ENCODE measurements around the gene GATAD2A.

GATAD2A gene

GRCh38 chr19:19499272-19499995, 94.0 kb downstream of the GATAD2A start:
- Histone ChIP-seq H2AFZ (ENCODE audit: low read depth, low read length) (no peak overlapping the region), H3K14ac (ENCODE audit: low read length in 2 of 2) (no peak overlapping the region), H2AK5ac (ENCODE audit: low read length, severe bottlenecking) (no peak overlapping the region), H3K23ac (ENCODE audit: low read length in 2 of 2) (no peak overlapping the region), H2BK120ac (ENCODE audit: low read depth, low read length) (no peak overlapping the region), H3K4me3 (ENCODE audit: insufficient read depth in 1 of 2, low read depth in 1 of 2, low read length in 2 of 2) (no peak overlapping the region), H3K27ac (ENCODE audit: low read length, poor library complexity, severe bottlenecking) (no peak overlapping the region), H2BK12ac (ENCODE audit: low read length in 2 of 2) (no peak overlapping the region), H3K79me1 (replicated peaks; ENCODE audit: low read length, poor library complexity, severe bottlenecking) (peaks cover 66% of the 10 kb centered on the region), H3K18ac (ENCODE audit: low read depth in 1 of 2, low read length in 2 of 2) (no peak overlapping the region), H3K9ac (ENCODE audit: low read length) (no peak overlapping the region), H3K4ac (ENCODE audit: low read depth in 1 of 2, low read length in 2 of 2) (no peak overlapping the region), H3K9me3 (ENCODE audit: control insufficient read depth, low read length) (no peaks in the 10 kb centered on the region), H3K4me1 (ENCODE audit: control insufficient read depth, insufficient read depth, low read depth, low read length) (no peaks in the 10 kb centered on the region), H3K27me3 (ENCODE audit: control insufficient read depth in 1 of 2, insufficient read depth in 1 of 2, low read length in 2 of 2) (no peaks in the 10 kb centered on the region), H2BK15ac (ENCODE audit: low read depth, poor library complexity, severe bottlenecking) (no peak overlapping the region), H2BK5ac (ENCODE audit: low read depth, low read length, poor library complexity, severe bottlenecking) (no peak overlapping the region), H4K91ac (ENCODE audit: low read length) (no peak overlapping the region), H3K4me2 (ENCODE audit: low read length, poor library complexity, severe bottlenecking) (no peak overlapping the region), H4K8ac (ENCODE audit: low read length) (no peak overlapping the region), H3K36me3 (ENCODE audit: control insufficient read depth in 1 of 2, insufficient read depth in 2 of 2, low read depth in 1 of 2, low read length in 2 of 2) (peaks cover 93 to 94% of the 10 kb centered on the region in 2 experiments)
- whole genome bisulfite sequencing: 96% methylated on average over 18 of the region's 18 CpGs
- DNase-seq: no peak

GRCh38 chr19:19500975-19501644, 95.6 kb downstream of the GATAD2A start:
- no peak overlapping the region for H3K9ac ChIP-seq (ENCODE audit: low read length)
- no peak overlapping the region for H2BK15ac ChIP-seq (ENCODE audit: low read depth, poor library complexity, severe bottlenecking)
- H3K9me3 ChIP-seq (ENCODE audit: control insufficient read depth, low read length): no peaks in the 10 kb centered on the region
- H4K8ac ChIP-seq (ENCODE audit: low read length): no peak overlapping the region
- H2AK5ac ChIP-seq (ENCODE audit: low read length, severe bottlenecking): no peak overlapping the region
- H4K91ac ChIP-seq (ENCODE audit: low read length): no peak overlapping the region
- no peak overlapping the region for H2BK12ac ChIP-seq (ENCODE audit: low read length in 2 of 2)
- peaks cover 65% of the 10 kb centered on the region for H3K79me1 ChIP-seq (replicated peaks; ENCODE audit: low read length, poor library complexity, severe bottlenecking)
- H3K4me2 ChIP-seq (ENCODE audit: low read length, poor library complexity, severe bottlenecking): no peak overlapping the region
- DNase-seq: no peak
- no peak overlapping the region for H3K23ac ChIP-seq (ENCODE audit: low read length in 2 of 2)
- H3K14ac ChIP-seq (ENCODE audit: low read length in 2 of 2): no peak overlapping the region
- 93% methylated on average over 34 of the region's 34 CpGs for WGBS
- peaks cover 97 to 99% of the 10 kb centered on the region in 2 experiments for H3K36me3 ChIP-seq (ENCODE audit: control insufficient read depth in 1 of 2, insufficient read depth in 2 of 2, low read depth in 1 of 2, low read length in 2 of 2)
- H2BK5ac ChIP-seq (ENCODE audit: low read depth, low read length, poor library complexity, severe bottlenecking): no peak overlapping the region
- H2BK120ac ChIP-seq (ENCODE audit: low read depth, low read length): no peak overlapping the region
- H3K18ac ChIP-seq (ENCODE audit: low read depth in 1 of 2, low read length in 2 of 2): no peak overlapping the region
- no peak overlapping the region for H2AFZ ChIP-seq (ENCODE audit: low read depth, low read length)
- no peaks in the 10 kb centered on the region for H3K27me3 ChIP-seq (ENCODE audit: control insufficient read depth in 1 of 2, insufficient read depth in 1 of 2, low read length in 2 of 2)
- no peak overlapping the region for H3K27ac ChIP-seq (ENCODE audit: low read length, poor library complexity, severe bottlenecking)
- H3K4me3 ChIP-seq (ENCODE audit: insufficient read depth in 1 of 2, low read depth in 1 of 2, low read length in 2 of 2): no peak overlapping the region
- no peak overlapping the region for H3K4ac ChIP-seq (ENCODE audit: low read depth in 1 of 2, low read length in 2 of 2)
- no peaks in the 10 kb centered on the region for H3K4me1 ChIP-seq (ENCODE audit: control insufficient read depth, insufficient read depth, low read depth, low read length)

- H4K8ac ChIP-seq (ENCODE audit: low read length): no peak overlapping the region
- H2BK5ac ChIP-seq (ENCODE audit: low read depth, low read length, poor library complexity, severe bottlenecking): no peak overlapping the region
- WGBS: 98% methylated on average over 15 of the region's 26 CpGs
- H3K9ac ChIP-seq (ENCODE audit: low read length): no peak overlapping the region
- H4K91ac ChIP-seq (ENCODE audit: low read length): no peak overlapping the region
- H3K79me1 ChIP-seq (replicated peaks; ENCODE audit: low read length, poor library complexity, severe bottlenecking): peaks cover 60% of the 10 kb centered on the region
- no peak overlapping the region for H3K18ac ChIP-seq (ENCODE audit: low read depth in 1 of 2, low read length in 2 of 2)
- H3K14ac ChIP-seq (ENCODE audit: low read length in 2 of 2): no peak overlapping the region
- no peak overlapping the region for H2AK5ac ChIP-seq (ENCODE audit: low read length, severe bottlenecking)
- H3K9me3 ChIP-seq (ENCODE audit: control insufficient read depth, low read length): no peaks in the 10 kb centered on the region
- no peak overlapping the region for H2AFZ ChIP-seq (ENCODE audit: low read depth, low read length)
- peaks cover 96 to 99% of the 10 kb centered on the region in 2 experiments for H3K36me3 ChIP-seq (ENCODE audit: control insufficient read depth in 1 of 2, insufficient read depth in 2 of 2, low read depth in 1 of 2, low read length in 2 of 2)
- no peak overlapping the region for H2BK15ac ChIP-seq (ENCODE audit: low read depth, poor library complexity, severe bottlenecking)
- no peak overlapping the region for H3K23ac ChIP-seq (ENCODE audit: low read length in 2 of 2)
- no peak overlapping the region for H2BK120ac ChIP-seq (ENCODE audit: low read depth, low read length)
- H3K4me1 ChIP-seq (ENCODE audit: control insufficient read depth, insufficient read depth, low read depth, low read length): no peaks in the 10 kb centered on the region
- H3K4me2 ChIP-seq (ENCODE audit: low read length, poor library complexity, severe bottlenecking): no peak overlapping the region
- H3K4ac ChIP-seq (ENCODE audit: low read depth in 1 of 2, low read length in 2 of 2): no peak overlapping the region
- no peaks in the 10 kb centered on the region for H3K27me3 ChIP-seq (ENCODE audit: control insufficient read depth in 1 of 2, insufficient read depth in 1 of 2, low read length in 2 of 2)
- DNase-seq: no peak
- no peak overlapping the region for H3K27ac ChIP-seq (ENCODE audit: low read length, poor library complexity, severe bottlenecking)
- H3K4me3 ChIP-seq (ENCODE audit: insufficient read depth in 1 of 2, low read depth in 1 of 2, low read length in 2 of 2): no peak overlapping the region
- H2BK12ac ChIP-seq (ENCODE audit: low read length in 2 of 2): no peak overlapping the region
Observed at GRCh38 chr19:19501798-19502197, 96.3 kb downstream of the GATAD2A start.

- Histone ChIP-seq H2AK5ac (ENCODE audit: low read length, severe bottlenecking) (no peak overlapping the region), H3K27ac (ENCODE audit: low read length, poor library complexity, severe bottlenecking) (no peak overlapping the region), H3K4me1 (ENCODE audit: control insufficient read depth, insufficient read depth, low read depth, low read length) (no peaks in the 10 kb centered on the region), H4K8ac (ENCODE audit: low read length) (no peak overlapping the region), H3K9ac (ENCODE audit: low read length) (no peak overlapping the region), H3K4ac (ENCODE audit: low read depth in 1 of 2, low read length in 2 of 2) (no peak overlapping the region), H3K27me3 (ENCODE audit: control insufficient read depth in 1 of 2, insufficient read depth in 1 of 2, low read length in 2 of 2) (no peaks in the 10 kb centered on the region), H2BK12ac (ENCODE audit: low read length in 2 of 2) (no peak overlapping the region), H3K9me3 (ENCODE audit: control insufficient read depth, low read length) (no peaks in the 10 kb centered on the region), H3K36me3 (ENCODE audit: control insufficient read depth in 1 of 2, insufficient read depth in 2 of 2, low read depth in 1 of 2, low read length in 2 of 2) (peaks cover 93 to 99% of the 10 kb centered on the region in 2 experiments), H3K18ac (ENCODE audit: low read depth in 1 of 2, low read length in 2 of 2) (no peak overlapping the region), H2AFZ (ENCODE audit: low read depth, low read length) (no peak overlapping the region), H3K4me3 (ENCODE audit: insufficient read depth in 1 of 2, low read depth in 1 of 2, low read length in 2 of 2) (no peak overlapping the region), H3K23ac (ENCODE audit: low read length in 2 of 2) (no peak overlapping the region), H3K14ac (ENCODE audit: low read length in 2 of 2) (no peak overlapping the region), H3K79me1 (replicated peaks; ENCODE audit: low read length, poor library complexity, severe bottlenecking) (peaks cover 59% of the 10 kb centered on the region), H4K91ac (ENCODE audit: low read length) (no peak overlapping the region), H2BK15ac (ENCODE audit: low read depth, poor library complexity, severe bottlenecking) (no peak overlapping the region), H2BK5ac (ENCODE audit: low read depth, low read length, poor library complexity, severe bottlenecking) (no peak overlapping the region), H3K4me2 (ENCODE audit: low read length, poor library complexity, severe bottlenecking) (no peak overlapping the region), H2BK120ac (ENCODE audit: low read depth, low read length) (no peak overlapping the region)
- no peak for DNase-seq
- 97% methylated on average over 19 of the region's 19 CpGs for WGBS
Observed at GRCh38 chr19:19502281-19502680, 96.8 kb downstream of the GATAD2A start.

All from mesenchymal stem cell (in vitro differentiated cells and primary cell).